Activated CD4-positive, alpha-beta T cell treated with anti-CD3 and anti-CD28 coated beads for 36 hours (primary cell): ENCODE results near the gene UVRAG. TPM values are rescaled to one million over a fixed set of nuclear protein-coding genes. Genes with fewer than 3 reads are reported as not detected.

ENCODE experiments used
- ATAC-seq: fragments of 200-7000 bp; cut with Tn5 transposase; one replicate; pipeline ENCODE4 v1.10.0; 2021; ENCODE audit warnings: mild to moderate bottlenecking, moderate library complexity
- CTCF ChIA-PET: fragments of 350-600 bp; sonication (Branson Sonifier 250); formaldehyde crosslinking; loops from one replicate; lab custom pipeline; 2021; ENCODE audit warnings: antibody characterized with exemption; lab: Charles Lee
- POLR2A ChIA-PET: fragments of 350-600 bp; sonication (Branson Sonifier 250); formaldehyde crosslinking; loops from one replicate; lab custom pipeline; 2021; ENCODE audit warnings: antibody characterized with exemption, inconsistent platforms; lab: Charles Lee
- DNase-seq: peaks from one replicate; pipeline ENCODE4 v3.0.0-alpha.2; 2020
- H3K27ac Mint-ChIP-seq: one replicate; pipeline ENCODE4 v1.8.0; 2021; ENCODE audit warnings: mixed read lengths
- H3K27me3 Mint-ChIP-seq: one replicate; pipeline ENCODE4 v1.8.0; 2021; ENCODE audit warnings: mixed read lengths
- H3K36me3 Mint-ChIP-seq: one replicate; pipeline ENCODE4 v1.8.0; 2021; ENCODE audit warnings: low read depth, mixed read lengths
- H3K4me1 Mint-ChIP-seq: one replicate; pipeline ENCODE4 v1.8.0; 2021; ENCODE audit warnings: mixed read lengths
- H3K4me3 Mint-ChIP-seq: one replicate; pipeline ENCODE4 v1.8.0; 2021; ENCODE audit warnings: mild to moderate bottlenecking, moderate library complexity, mixed read lengths
- H3K9me3 Mint-ChIP-seq: one replicate; pipeline ENCODE4 v1.8.0; 2021; ENCODE audit warnings: low read depth, mixed read lengths
- intact Hi-C, 2 experiments: fragments of 100-400 bp; cut with DNase I in 1 of 2; cut with micrococcal nuclease in 1 of 2; formaldehyde crosslinking; loops; one replicate each; pipeline versions ENCODE4 v1.14.2 to v1.15.1; 2022 to 2024; cut with DNase I, micrococcal nuclease
- total RNA-seq, 2 experiments: library from RNA; stranded (reverse); gene quantifications; one replicate each; pipeline ENCODE4 v1.2.3, GENCODE V29; 2021

Gene UVRAG
- total RNA-seq, 2 experiments from 2014 or later: 11.4 to 13.4 TPM

- Mint-ChIP-seq H3K36me3 (no peaks in the 10 kb centered on the region), H3K4me3 (peak overlapping the region; percentile 57), H3K9me3 (no peaks in the 10 kb centered on the region), H3K4me1 (peaks cover 18% of the 10 kb centered on the region), H3K27me3 (peaks cover 16% of the 10 kb centered on the region), H3K27ac (peak overlapping the region; percentile 66)
- CTCF ChIA-PET: interaction anchor here (0.5 to 2.3 kb wide), 38 partner anchors 8 to 493 kb away, joined by 3 to 71 read pairs (median 4); no protein-coding TSS in a partner anchor
- POLR2A ChIA-PET: no interaction called here
- intact Hi-C loops: loop anchor here (1.0 to 5.0 kb wide), 4 partner anchors 256 to 430 kb away; no protein-coding TSS in a partner anchor
- ATAC-seq: no peak
- no peak for DNase-seq
Observed at GRCh38 chr11:76152741-76153570, 337.9 kb downstream of the UVRAG start.

DNA sequence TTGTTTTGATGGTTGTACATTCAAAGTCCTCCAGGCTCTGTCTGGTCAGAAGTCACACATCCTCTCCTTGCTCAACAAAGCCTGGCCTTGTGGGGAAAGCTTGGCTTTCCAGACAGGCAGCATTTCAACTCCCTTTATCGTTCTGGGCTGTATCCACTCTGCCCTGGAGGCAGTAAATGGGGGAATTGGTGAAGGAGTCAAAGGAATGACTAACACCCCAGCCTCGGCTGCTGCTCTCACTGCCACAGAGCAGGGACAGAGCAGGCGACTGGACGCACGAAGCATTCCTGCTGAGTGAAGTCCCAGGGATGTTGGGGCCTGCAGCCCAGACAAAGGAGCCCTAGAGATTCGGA lies 338.5 kb downstream of the UVRAG start:
- peaks cover 16% of the 10 kb centered on the region for H3K27me3 Mint-ChIP-seq
- H3K9me3 Mint-ChIP-seq: no peaks in the 10 kb centered on the region
- intact Hi-C loops: loop anchor here (2.0 to 5.0 kb wide), 2 partner anchors 351 to 431 kb away; no protein-coding TSS in a partner anchor
- no peaks in the 10 kb centered on the region for H3K36me3 Mint-ChIP-seq
- ChIA-PET CTCF (interaction anchor here (0.7 to 2.3 kb wide), 4 partner anchors 25 to 493 kb away, joined by 3 to 71 read pairs (median 16); no protein-coding TSS in a partner anchor), POLR2A (no interaction called here)
- peaks cover 18% of the 10 kb centered on the region for H3K4me1 Mint-ChIP-seq
- H3K27ac Mint-ChIP-seq: no peak overlapping the region
- no peak for DNase-seq
- no peak for ATAC-seq
- H3K4me3 Mint-ChIP-seq: no peak overlapping the region

- peaks cover 14% of the 10 kb centered on the region for H3K27me3 Mint-ChIP-seq
- ChIA-PET CTCF (interaction anchor here (0.6 to 1.9 kb wide), 4 partner anchors 12 to 398 kb away, joined by 3 to 8 read pairs (median 3); no protein-coding TSS in a partner anchor), POLR2A (no interaction called here)
- no peaks in the 10 kb centered on the region for H3K9me3 Mint-ChIP-seq
- ATAC-seq (no peak), DNase-seq (no peak)
- no peak overlapping the region for H3K4me3 Mint-ChIP-seq
- H3K4me1 Mint-ChIP-seq: peaks cover 18% of the 10 kb centered on the region
- intact Hi-C loops: no loop called here
- H3K36me3 Mint-ChIP-seq: no peaks in the 10 kb centered on the region
- no peak overlapping the region for H3K27ac Mint-ChIP-seq
Observed at GRCh38 chr11:76155500-76156227, 340.7 kb downstream of the UVRAG start.

GRCh38 chr11:76156971-76157427 lies 342.0 kb downstream of the UVRAG start:
- intact Hi-C loops: no loop called here
- H3K27ac Mint-ChIP-seq: no peak overlapping the region
- CTCF ChIA-PET: no interaction called here

GRCh38 chr11:76157891-76158290 lies 342.9 kb downstream of the UVRAG start:
- Mint-ChIP-seq H3K9me3 (no peaks in the 10 kb centered on the region), H3K27me3 (peaks cover 8% of the 10 kb centered on the region), H3K4me1 (peaks cover 6% of the 10 kb centered on the region), H3K27ac (no peak overlapping the region), H3K4me3 (no peak overlapping the region), H3K36me3 (no peaks in the 10 kb centered on the region)
- DNase-seq (no peak), ATAC-seq (no peak)
- ChIA-PET CTCF (no interaction called here), POLR2A (no interaction called here)
- intact Hi-C loops: no loop called here

More at GRCh38 chr11:76156971-76157427, 342.0 kb downstream of the UVRAG start:
- DNase-seq (no peak), ATAC-seq (no peak)
- POLR2A ChIA-PET: no interaction called here
- Mint-ChIP-seq H3K27me3 (peaks cover 13% of the 10 kb centered on the region), H3K4me3 (no peak overlapping the region), H3K36me3 (no peaks in the 10 kb centered on the region), H3K9me3 (no peaks in the 10 kb centered on the region), H3K4me1 (peaks cover 14% of the 10 kb centered on the region)

DNA sequence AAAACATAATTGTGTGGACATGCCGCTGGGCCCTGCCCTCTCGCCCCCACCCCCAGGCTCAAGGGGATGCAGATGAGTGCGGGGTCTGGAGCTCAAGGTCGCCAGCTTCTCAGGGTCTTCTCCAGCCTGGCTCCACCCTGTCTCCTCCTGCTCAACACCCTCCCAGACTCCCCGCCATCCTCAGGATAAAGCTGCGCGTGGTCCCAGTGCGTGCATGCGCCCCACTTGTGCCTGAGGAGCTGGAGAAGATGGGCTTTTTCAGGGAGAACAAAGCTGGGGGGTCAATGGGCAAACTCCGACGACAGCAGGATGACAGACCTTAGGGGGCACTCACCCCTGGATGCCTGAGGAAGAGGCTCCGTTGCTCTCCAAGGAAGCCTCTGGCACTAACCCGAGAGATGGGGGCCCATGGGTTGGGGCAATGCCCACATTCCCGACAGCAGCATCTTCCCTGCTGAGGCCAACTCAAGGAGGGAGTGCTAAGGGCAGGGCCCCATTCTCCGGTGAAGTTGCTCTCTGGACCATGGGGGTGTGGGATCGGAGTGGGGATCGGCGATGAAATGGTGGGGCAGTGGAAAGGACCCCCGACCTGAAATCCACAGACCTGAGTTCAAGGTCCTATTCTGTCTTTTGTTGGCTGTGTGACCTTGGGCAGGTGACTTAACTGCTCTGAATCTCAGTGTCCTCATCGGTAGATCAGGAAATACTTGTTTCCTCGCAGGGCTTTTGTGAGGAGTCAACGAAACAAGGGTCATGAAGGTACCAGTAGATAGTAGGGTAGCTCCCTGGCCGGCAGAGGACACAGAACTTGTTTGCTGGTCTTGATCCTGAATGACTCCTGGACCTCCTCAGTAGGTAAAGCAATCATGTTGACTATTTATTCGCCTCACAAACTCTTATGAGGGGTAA lies 343.6 kb downstream of the UVRAG start:
- ATAC-seq: no peak
- no peaks in the 10 kb centered on the region for H3K36me3 Mint-ChIP-seq

DNA sequence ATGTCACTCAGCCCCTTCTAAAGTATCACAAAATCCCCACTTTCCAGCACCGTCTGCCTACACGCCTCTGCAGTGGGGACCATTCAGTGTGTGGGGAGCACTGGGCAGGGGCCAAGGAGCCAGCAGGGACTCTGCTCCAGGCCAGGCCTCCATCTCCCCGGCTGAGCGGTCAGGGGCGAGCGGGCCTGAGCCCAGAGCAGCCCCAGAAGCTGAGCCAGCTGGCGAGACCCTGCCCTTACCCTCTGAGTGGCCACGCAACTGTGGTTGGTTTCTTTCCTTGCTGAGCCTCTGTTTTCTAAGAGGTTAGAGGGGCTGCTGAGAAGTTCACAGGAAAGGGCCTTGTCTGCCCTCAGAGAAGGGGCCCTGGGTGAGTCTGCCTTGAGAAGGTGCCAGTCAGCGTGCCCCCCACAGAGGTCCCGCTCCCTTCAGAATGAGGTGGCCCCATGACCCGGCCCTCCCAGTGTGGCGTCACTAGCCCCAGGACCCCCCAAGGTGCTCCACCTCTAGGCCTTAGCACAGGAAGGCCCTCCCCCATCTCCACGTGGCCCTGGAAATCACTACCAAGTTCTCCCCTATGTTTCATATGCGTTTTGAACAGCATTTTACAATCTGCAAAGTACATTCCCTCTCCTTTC lies 344.4 kb downstream of the UVRAG start:
- ChIA-PET POLR2A (no interaction called here), CTCF (no interaction called here)
- peaks cover 2% of the 10 kb centered on the region for H3K27me3 Mint-ChIP-seq
- no peak overlapping the region for H3K4me3 Mint-ChIP-seq
- DNase-seq (no peak), ATAC-seq (no peak)
- no peak overlapping the region for H3K27ac Mint-ChIP-seq
- no peaks in the 10 kb centered on the region for H3K9me3 Mint-ChIP-seq
- no peaks in the 10 kb centered on the region for H3K4me1 Mint-ChIP-seq
- no peaks in the 10 kb centered on the region for H3K36me3 Mint-ChIP-seq
- intact Hi-C loops: no loop called here

More for the DNA sequence above, 343.6 kb downstream of the UVRAG start:
- H3K27me3 Mint-ChIP-seq: peaks cover 2% of the 10 kb centered on the region
- CTCF ChIA-PET: no interaction called here
- intact Hi-C loops: no loop called here
- H3K27ac Mint-ChIP-seq: no peak overlapping the region
- H3K9me3 Mint-ChIP-seq: no peaks in the 10 kb centered on the region
- POLR2A ChIA-PET: no interaction called here
- H3K4me3 Mint-ChIP-seq: no peak overlapping the region
- H3K4me1 Mint-ChIP-seq: no peaks in the 10 kb centered on the region
- DNase-seq: no peak

DNA sequence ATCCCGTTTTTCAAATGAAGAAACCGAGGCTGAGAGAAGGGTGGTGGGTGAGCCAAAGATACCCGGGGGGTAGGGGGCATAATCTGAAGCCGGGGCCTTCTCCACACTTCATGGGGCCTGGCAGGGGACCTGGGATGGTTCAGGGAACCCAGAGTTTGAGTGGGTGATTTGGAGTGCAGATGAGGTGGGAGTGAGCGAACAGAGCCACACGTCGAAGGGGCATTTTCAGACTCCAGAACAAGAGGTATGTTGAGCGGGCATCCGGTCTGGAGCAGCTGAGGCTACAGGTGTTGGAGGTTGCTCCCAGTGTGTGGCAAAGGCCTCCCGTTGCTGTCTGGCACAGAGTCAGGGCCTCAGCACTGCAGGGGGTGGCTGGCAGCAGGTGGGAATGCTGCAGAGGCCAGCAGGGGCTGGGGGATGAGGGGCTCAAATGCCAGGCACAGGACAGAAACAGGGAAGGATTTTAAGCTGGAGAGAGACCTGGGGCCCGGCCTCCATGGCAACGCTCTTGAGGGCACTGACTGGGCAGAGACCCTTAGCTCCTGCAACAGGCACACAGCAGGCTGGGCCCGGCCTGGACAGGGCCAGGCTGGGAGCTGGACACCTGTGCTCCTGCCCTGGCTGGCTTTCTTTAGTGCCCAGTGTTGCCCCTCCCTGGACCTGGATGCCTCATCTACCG lies 345.1 kb downstream of the UVRAG start:
- intact Hi-C loops: no loop called here
- DNase-seq: no peak
- POLR2A ChIA-PET: interaction anchor here (0.5 kb wide), 1 partner anchor 116 kb away, joined by 4 read pairs; no protein-coding TSS in a partner anchor

DNA sequence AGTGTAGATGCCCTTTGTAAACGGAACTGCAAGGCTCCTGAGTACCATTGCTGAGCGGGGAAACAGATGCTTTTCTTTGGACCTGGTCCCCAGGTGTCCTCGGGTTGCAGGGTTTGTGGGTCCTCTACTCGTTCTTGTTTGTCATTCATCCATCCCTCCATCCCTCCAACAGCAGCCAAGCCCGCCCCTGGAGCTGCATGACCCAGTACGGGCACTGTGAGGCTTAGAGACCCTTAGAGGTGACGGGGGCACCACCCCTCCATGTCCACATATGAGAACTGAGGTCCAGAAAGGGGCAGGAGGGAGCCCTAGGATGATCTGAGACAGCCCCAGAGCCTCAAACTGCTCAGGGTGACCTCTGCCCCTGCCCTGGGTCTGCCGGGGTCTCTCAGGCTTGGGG lies 345.8 kb downstream of the UVRAG start:
- no peak for ATAC-seq
- Mint-ChIP-seq H3K9me3 (no peaks in the 10 kb centered on the region), H3K27me3 (peaks cover 2% of the 10 kb centered on the region), H3K4me3 (no peak overlapping the region), H3K4me1 (no peaks in the 10 kb centered on the region), H3K27ac (no peak overlapping the region), H3K36me3 (no peaks in the 10 kb centered on the region)
- intact Hi-C loops: no loop called here
- ChIA-PET POLR2A (no interaction called here), CTCF (interaction anchor here (0.9 kb wide), 1 partner anchor 9 kb away, joined by 3 read pairs; no protein-coding TSS in a partner anchor)
- no peak for DNase-seq

More for the DNA sequence above, 345.1 kb downstream of the UVRAG start:
- Mint-ChIP-seq H3K4me3 (no peak overlapping the region), H3K9me3 (no peaks in the 10 kb centered on the region), H3K36me3 (no peaks in the 10 kb centered on the region), H3K27me3 (peaks cover 2% of the 10 kb centered on the region), H3K4me1 (no peaks in the 10 kb centered on the region), H3K27ac (no peak overlapping the region)
- ATAC-seq: no peak
- CTCF ChIA-PET: interaction anchor here (0.9 kb wide), 1 partner anchor 8 kb away, joined by 3 read pairs; no protein-coding TSS in a partner anchor
